OCI-LY3 (cell line): ENCODE measurements around the gene SDK1.

Source experiments
- H2AFZ ChIP-seq: fragments of 200-600, 300-600 bp; shearing (Covaris generic); 2 replicates; pipeline ENCODE4 v1.6.0; 2014; ENCODE audit warnings: antibody characterized with exemption, low read depth, low read length
- H3K27ac ChIP-seq: fragments of 200-600, 300-600 bp; sonication (generic); 2 replicates; pipeline ENCODE4 v1.5.1; 2014; ENCODE audit warnings: mild to moderate bottlenecking, low read length, moderate library complexity, mixed read lengths
- H3K27me3 ChIP-seq: fragments of 200-600, 300-600 bp; sonication (generic); 2 replicates; pipeline ENCODE4 v1.6.1; 2014; ENCODE audit warnings: low read depth, low read length, mixed read lengths
- H3K36me3 ChIP-seq: fragments of 200-600, 300-600 bp; sonication (generic); replicated peaks from 2 replicates; pipeline ENCODE3; 2014; ENCODE audit warnings: low read depth, low read length, mixed read lengths
- H3K4me1 ChIP-seq: fragments of 300-600, 200-600 bp; sonication (generic); 2 replicates; pipeline ENCODE4 v1.6.1; 2014; ENCODE audit warnings: low read length, mixed read lengths
- H3K4me2 ChIP-seq: fragments of 200-600, 300-600 bp; sonication (generic); 2 replicates; pipeline ENCODE4 v1.6.1; 2014; ENCODE audit warnings: low read length, mixed read lengths
- H3K4me3 ChIP-seq: fragments of 300-600, 200-600 bp; sonication (generic); 2 replicates; pipeline ENCODE4 v1.5.1; 2014; ENCODE audit warnings: antibody characterized with exemption, mild to moderate bottlenecking, low read length, moderate library complexity
- H3K79me2 ChIP-seq: fragments of 300-600, 200-600 bp; shearing (Covaris generic); 2 replicates; pipeline ENCODE4 v1.6.1; 2014; ENCODE audit warnings: mild to moderate bottlenecking, low read length, mixed read lengths
- H3K9ac ChIP-seq: fragments of 300-600, 200-600 bp; shearing (Covaris generic); 2 replicates; pipeline ENCODE4 v1.6.0; 2014; ENCODE audit warnings: mild to moderate bottlenecking, low read length, moderate library complexity
- H3K9me3 ChIP-seq: fragments of 200-600, 300-600 bp; shearing (Covaris generic); 2 replicates; pipeline ENCODE4 v1.6.1; 2014; ENCODE audit warnings: low read length, mixed read lengths; ENCODE audit not compliant: insufficient read depth
- H4K20me1 ChIP-seq: fragments of 200-600, 300-600 bp; sonication (generic); 2 replicates; pipeline ENCODE4 v1.6.1; 2016; ENCODE audit warnings: low read length, mixed read lengths; ENCODE audit not compliant: insufficient read depth
- CTCF ChIP-seq: fragments of 200-600, 300-600 bp; sonication (generic); IDR thresholded peaks from 2 replicates; pipeline ENCODE4 v1.5.1; 2014; ENCODE audit warnings: antibody characterized with exemption, low read length, low read depth
- EZH2phosphoT487 ChIP-seq: fragments of 200-600 bp; shearing (Covaris generic); IDR thresholded peaks from 2 replicates; pipeline ENCODE4 v1.6.1; 2018; ENCODE audit warnings: antibody characterized with exemption, mixed run types, low read depth

Gene SDK1

GRCh38 chr7:3345699-3346481 lies 44.8 kb downstream of the SDK1 start:
- H3K36me3 ChIP-seq = no peaks in the 10 kb centered on the region
- H3K4me2 ChIP-seq = no peak overlapping the region
- H2AFZ ChIP-seq = no peak overlapping the region
- no peaks in the 10 kb centered on the region for H4K20me1 ChIP-seq
- H3K27me3 ChIP-seq = no peaks in the 10 kb centered on the region
- TF ChIP-seq EZH2phosphoT487 (no peak), CTCF (no peak)
- H3K9me3 ChIP-seq = no peaks in the 10 kb centered on the region
- no peak overlapping the region for H3K9ac ChIP-seq
- H3K79me2 ChIP-seq = no peaks in the 10 kb centered on the region
- H3K4me3 ChIP-seq = no peak overlapping the region
- no peak overlapping the region for H3K27ac ChIP-seq
- H3K4me1 ChIP-seq = no peaks in the 10 kb centered on the region

DNA sequence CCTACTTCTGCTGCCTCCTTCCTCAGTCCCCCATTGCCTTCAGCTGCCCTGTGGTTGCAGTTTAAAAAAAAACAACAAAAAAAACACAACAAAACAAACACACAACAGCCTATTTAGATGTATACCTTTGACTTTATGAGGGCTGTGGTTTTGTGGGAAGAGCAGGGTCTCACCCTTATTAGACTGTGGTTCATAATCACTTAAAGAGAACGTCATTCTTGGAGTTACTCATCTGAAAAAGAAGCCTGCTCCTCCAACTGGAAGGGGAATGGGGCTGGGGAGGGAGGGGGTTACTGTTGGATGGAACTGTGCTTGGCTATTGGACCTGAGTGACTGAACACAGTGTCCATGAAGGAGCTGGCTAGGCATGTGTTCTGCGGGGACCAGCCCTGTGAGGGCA lies 48.1 kb downstream of the SDK1 start:
- TF ChIP-seq EZH2phosphoT487 (no peak), CTCF (no peak)
- Histone ChIP-seq H3K27me3 (no peaks in the 10 kb centered on the region), H2AFZ (no peak overlapping the region), H3K4me3 (no peak overlapping the region), H3K79me2 (no peaks in the 10 kb centered on the region), H4K20me1 (no peaks in the 10 kb centered on the region), H3K9me3 (no peaks in the 10 kb centered on the region), H3K27ac (no peak overlapping the region), H3K36me3 (no peaks in the 10 kb centered on the region), H3K4me1 (no peaks in the 10 kb centered on the region), H3K9ac (no peak overlapping the region), H3K4me2 (no peak overlapping the region)

DNA sequence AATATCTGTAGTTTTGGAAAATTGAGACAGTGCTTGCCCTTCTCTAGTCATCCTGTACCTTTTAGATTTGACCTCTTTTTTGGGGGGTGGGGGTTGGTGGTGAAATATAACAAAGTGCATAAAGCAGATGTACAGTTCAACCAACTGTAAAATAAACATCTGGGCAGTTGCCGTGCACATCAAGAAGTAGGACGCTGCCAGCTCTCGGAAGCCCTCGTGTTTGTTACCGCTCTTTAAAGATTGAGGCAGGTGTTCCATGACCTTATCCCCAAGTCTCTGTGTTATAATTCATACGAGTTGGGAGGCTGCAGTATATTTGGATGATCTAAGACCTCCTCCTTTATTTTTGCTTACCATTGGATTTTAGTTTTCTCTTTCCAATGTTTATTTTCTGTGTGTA lies 55.1 kb downstream of the SDK1 start:
- Histone ChIP-seq H3K27me3 (no peaks in the 10 kb centered on the region), H4K20me1 (no peaks in the 10 kb centered on the region), H3K4me1 (no peaks in the 10 kb centered on the region), H3K4me2 (no peak overlapping the region), H3K4me3 (no peak overlapping the region), H3K27ac (no peak overlapping the region), H3K9ac (no peak overlapping the region), H2AFZ (no peak overlapping the region), H3K9me3 (no peaks in the 10 kb centered on the region), H3K36me3 (no peaks in the 10 kb centered on the region), H3K79me2 (no peaks in the 10 kb centered on the region)
- no peak for TF ChIP-seq CTCF

DNA sequence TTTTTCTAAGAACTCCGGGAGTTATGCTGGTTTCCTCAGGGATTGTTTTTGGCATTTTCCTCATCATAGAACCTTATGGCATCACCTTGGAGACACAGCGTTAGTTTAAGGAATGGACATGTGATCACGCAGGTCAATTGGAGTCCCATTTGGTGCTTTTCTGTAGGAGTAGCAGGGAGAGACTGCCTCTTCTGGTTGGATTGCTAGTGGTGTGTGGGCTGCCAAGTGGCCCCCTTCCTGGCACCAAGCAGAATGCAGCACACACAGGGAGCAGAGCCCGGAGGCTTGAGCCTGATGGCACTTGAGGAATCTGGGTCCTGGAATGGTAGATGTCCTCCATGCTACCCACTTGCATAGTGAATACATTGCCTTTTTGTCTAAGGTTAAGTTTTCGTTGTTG lies 57.9 kb downstream of the SDK1 start:
- Histone ChIP-seq H3K4me1 (no peaks in the 10 kb centered on the region), H3K27ac (no peak overlapping the region), H4K20me1 (no peaks in the 10 kb centered on the region), H3K79me2 (no peaks in the 10 kb centered on the region), H3K9me3 (no peaks in the 10 kb centered on the region), H3K4me2 (no peak overlapping the region), H2AFZ (no peak overlapping the region), H3K36me3 (no peaks in the 10 kb centered on the region), H3K27me3 (no peaks in the 10 kb centered on the region), H3K4me3 (no peak overlapping the region), H3K9ac (no peak overlapping the region)
- TF ChIP-seq EZH2phosphoT487 (no peak), CTCF (no peak)
